GM18526 (cell line): ENCODE measurements around the gene CNFN.

Experiments used
- POLR2A ChIP-seq: IDR thresholded peaks from 3 replicates; pipeline ENCODE4 v1.6.1; 2011; ENCODE audit not compliant: insufficient read length; ENCODE audit errors: extremely low read depth

CNFN gene

GRCh38 chr19:42420055-42420544, 30.0 kb upstream of the CNFN start:
- no peak for TF ChIP-seq POLR2A

DNA sequence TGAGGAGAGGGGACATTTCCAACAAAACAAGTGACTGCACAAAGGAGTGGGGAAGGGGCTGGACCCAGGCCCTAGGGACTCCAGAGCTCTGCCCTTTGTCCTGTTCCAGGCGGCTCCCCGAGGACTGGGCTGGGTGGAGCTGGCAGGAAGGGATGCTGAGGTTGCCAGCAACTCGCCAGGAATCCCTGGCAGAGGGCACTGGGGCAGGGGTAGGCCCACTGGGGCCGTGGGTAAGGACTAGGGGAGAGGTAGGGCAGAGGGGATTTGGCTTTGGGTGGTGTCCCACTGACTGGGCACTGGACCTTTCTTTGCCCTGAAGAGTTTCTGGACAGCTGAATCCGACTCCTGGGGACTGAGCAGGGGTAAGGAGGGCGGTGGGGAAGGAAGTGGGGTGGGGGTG, 29.2 kb upstream of the CNFN start:
- no peak for TF ChIP-seq POLR2A

GRCh38 chr19:42412661-42413076, 22.6 kb upstream of the CNFN start:
- TF ChIP-seq POLR2A = no peak

DNA sequence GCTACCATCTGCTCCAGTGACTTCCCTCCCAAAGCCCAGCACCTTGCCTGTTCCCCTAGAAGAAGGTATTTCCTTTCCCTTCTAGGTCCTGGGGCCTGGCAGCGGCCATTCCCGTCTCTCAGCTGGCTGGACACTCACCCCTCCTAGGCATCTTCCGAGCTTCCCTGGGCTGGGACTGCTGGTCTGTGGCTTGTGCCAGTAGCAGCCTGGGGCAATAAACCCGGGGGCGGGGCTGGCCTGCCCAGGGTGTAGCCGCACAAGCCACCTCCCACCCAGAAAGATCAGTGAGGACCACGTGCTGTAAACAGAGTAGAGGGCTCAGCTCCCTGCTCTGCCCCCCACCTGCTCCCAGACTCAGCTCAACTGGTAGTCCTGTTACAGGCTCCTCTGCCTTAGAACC, 22.1 kb upstream of the CNFN start:
- TF ChIP-seq POLR2A = no peak

GRCh38 chr19:42411581-42412178, 21.6 kb upstream of the CNFN start:
- no peak for TF ChIP-seq POLR2A

- no peak for TF ChIP-seq POLR2A
Observed at GRCh38 chr19:42410371-42410770, 20.3 kb upstream of the CNFN start.

GRCh38 chr19:42409477-42409876, 19.4 kb upstream of the CNFN start:
- no peak for TF ChIP-seq POLR2A

DNA sequence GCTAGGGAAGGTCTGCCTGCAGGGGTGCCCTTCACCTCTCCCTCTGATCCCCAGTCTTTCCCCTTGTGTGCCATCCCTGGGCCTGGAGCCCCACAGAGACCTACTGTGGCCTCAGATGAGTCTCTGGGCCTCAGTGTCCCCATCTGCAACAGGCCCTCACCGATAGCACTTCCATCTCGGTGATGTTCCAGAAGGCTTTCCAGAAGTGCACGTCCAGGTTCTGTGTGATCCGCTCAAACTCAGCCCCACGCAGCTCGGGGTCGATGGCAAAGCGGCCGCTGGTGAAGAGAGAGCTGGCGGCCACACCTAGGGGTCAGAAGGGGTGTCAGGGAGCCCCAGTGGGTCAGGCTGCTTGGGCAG, 17.7 kb upstream of the CNFN start:
- TF ChIP-seq POLR2A = no peak

DNA sequence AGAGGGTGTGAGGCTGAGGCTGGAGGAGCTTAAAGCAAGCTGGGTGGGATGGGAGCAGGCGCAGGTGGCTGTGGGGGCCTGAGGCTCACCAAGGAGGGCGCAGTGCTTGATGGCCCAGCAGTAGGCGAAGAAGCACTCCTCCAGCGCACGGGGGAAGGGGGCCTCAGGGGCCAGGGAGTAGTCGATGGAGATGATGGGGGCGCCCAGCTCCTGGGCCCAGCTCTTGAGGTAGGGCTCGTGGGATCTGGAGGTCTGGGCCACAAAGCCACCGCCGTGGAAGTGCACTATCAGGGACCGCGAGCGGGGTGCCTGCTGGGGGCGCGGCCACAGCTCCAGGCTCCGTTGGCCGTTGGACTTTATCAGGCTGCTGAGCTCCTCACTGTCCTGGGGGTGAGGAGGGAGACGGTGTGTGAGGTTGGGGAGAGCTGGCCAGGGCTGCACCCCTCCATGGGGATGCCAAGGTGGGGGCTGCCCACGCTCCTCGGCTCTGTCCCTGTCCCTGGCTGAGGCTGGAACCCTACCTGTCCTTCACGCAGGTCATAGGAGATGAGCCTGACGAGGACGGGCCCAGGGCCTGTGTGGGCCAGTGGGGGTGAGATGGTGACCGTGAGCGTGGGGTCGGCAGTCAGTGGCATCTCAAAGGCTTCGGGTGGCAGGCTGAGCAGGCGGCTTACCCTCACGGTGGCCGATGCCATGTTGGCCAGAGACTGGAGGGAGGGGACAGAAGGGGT, 17.2 kb upstream of the CNFN start:
- TF ChIP-seq POLR2A = no peak

DNA sequence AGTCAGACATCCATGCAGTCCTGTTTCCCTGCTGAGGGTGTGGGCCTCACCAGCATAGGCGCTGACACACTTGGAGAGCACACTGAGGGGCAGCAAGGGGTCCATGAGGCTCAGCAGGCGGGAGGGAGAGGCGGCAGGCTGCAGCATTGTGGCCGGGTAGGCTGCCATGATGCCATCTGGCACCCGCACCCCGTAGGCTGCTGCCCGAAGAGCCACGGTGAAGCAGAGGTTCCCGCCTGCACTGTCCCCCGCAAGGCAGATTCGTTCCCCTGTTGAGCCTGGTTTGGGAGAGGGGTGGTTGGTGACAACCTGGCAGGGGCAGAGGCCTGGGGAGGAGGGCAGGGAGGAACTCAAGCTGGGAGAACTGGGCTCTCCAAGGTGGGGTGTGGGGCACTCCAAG, 16.0 kb upstream of the CNFN start:
- no peak for TF ChIP-seq POLR2A

GRCh38 chr19:42403586-42403985, 13.5 kb upstream of the CNFN start:
- TF ChIP-seq POLR2A = no peak

GRCh38 chr19:42402376-42403116, 12.4 kb upstream of the CNFN start:
- TF ChIP-seq POLR2A = no peak

DNA sequence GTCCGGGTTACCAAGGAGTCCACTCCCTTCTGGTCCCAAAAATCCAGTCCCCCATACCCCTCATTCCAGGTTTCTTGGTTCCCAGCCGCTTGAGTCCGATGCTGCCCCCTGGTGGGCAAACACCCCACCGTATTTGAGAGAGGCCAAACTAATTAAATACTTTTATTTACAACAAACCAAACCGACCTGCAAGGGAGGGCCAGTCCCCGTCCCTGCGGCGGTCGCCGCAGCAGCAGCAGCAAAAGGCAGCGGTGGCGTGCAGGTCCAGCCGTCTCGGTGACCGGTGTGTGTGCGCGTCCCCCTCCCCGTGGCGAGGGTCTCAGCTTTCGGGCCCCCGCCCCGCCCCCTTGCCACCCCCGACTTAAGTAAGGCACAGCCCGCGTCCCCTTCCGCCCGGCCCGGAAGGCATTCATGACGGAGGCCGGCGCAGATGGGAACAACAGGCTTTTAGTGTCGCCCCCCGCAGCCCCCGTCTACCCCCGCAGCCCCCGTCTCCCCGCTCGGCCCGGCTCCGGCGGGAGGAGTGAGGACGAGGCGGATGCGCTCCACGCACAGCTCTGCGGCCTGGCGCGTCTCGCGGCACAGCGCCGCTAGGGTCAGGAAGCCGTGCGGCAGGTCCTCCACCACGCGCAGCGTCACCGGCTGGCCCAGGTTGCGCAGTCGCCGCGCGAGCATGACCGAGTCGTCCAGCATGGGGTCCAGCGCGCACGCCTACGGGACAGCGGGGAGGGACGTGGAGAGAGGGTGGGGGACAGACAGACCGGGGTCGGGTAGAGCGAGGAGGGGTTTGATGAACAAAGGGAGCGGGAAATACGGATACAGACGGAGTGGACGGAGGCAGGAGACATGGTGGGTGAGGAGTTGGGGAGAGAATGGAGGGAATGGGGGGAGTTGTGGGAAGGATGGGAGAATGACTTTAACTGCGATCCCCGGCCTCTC, 11.5 kb upstream of the CNFN start:
- TF ChIP-seq POLR2A = peak; percentile 30

DNA sequence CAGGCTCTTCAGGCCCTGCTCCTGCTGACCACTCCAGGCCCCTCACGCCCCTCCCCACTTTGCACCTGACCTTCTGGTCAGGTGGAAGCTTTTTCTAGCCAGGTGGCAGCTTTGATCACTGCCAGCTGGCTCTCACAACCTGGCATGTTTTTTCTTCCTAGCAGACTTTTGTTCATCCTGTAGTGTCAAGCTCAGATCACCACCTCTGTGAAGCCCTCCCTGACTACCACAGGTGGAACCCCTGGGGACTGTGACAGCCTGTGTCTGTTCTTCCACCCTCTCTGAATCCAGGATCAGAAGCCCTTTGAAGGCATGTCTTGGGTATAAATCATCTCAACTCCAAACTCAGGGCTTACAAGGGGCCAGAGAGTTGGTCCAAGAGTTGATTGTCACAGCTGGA, 10.3 kb upstream of the CNFN start:
- TF ChIP-seq POLR2A = no peak
